UCSD-AML1 (cell line): ENCODE results near the gene CHKB.
A peak's percentile ranks its signal among the peaks of the same experiment; 100 is the strongest.
"Not testable (repeated sequence)": the region's sequence is repeated elsewhere in the genome, so short reads cannot be mapped to it uniquely, and the experiment has no call there.

ENCODE experiments used
- DNase-seq: peaks from one replicate; lab custom pipeline; 2025; ENCODE audit not compliant: unreplicated experiment; lab: John Stamatoyannopoulos, UW

The CHKB gene

GRCh38 chr22:50550395-50550794 lies 32.3 kb downstream of the CHKB start:
- no peak for DNase-seq

- DNase-seq: no peak
Measured at GRCh38 chr22:50548921-50549790, 33.5 kb downstream of the CHKB start.

DNA sequence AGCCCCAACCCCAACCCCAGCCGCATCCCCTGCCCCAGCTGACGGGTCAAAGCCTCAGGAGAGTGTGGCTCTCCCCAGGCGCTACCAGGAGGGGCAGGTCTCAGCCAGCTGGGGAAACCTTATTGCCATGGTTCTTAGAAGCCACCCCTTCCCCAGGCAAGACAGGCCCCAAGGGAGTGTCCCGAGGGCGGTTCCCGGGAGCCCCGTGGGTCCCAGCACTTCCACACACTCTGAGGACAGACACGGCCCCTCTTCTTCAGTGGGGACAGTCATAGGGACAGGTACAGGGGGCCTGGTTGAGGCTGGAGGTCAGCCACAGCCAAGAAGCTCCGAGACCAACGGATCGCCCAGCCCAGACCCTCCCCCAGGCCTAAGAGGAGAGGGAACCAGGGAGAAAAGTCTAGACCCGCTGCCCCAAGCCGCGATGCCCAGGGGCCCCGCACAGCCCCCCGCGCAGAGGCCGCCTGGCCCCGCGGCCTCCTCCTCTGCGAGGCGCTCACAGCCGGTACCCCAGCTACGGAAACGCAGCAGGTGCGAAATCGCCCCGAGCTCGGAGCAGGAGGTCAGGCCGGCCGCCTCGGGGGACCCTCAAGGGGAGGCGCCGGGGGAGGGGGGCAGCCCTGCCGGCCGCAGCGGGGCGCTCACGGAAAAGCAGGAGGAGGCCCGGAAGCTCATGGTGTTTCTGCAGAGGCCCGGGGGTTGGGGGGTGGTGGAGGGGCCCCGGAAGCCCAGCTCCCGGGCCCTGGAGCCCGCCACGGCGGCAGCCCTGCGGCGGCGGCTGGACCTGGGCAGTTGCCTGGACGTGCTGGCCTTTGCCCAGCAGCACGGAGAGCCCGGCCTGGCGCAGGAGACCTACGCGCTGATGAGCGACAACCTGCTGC lies 34.4 kb downstream of the CHKB start:
- no peak for DNase-seq

GRCh38 chr22:50547263-50547985 lies 35.2 kb downstream of the CHKB start:
- no peak for DNase-seq

GRCh38 chr22:50546326-50547262 lies 36.1 kb downstream of the CHKB start:
- no peak for DNase-seq

DNA sequence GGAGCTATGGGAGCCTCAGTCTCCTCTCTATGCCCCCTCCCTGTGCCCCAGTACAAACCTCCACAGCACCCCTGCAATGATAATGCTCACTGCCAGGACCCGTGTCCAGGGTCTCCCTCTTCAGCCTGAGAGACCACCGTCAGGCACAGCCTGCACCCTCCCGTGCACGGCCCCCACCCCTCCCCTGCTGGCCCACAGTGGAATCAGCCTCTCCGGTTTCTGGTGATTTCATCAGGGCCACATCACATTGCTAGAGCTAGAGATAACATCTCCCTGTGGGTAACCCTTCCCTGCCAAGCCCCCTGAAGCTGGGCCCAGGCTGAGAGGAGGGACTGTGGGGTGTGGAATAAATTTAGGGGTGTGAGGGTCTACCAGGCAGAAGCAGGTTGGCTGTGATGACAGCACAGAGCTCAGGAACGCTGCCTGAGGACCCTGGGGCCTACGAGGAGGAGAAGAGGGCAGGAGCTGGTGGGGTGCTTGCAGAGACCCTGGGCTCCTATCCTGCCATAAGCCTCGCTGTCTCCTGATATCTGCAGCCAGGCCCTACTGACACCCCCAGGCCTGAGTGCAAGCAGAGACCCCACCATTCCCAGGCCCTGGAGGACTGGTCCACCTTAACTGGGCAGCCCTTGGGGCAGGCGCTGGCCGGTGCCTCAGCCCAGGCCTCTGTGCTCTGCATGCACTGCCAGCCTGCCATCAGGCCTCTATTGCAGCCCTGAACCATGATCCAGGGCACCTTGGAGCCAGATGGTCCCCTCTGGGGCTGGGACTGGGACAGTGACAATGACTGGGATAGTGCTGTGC lies 36.9 kb downstream of the CHKB start, which contains the start of gene KLHDC7B:
KLHDC7B (plus strand) TSS at position 378 of the 804 bp plus-strand sequence; CDS start at position 723, 345 bp downstream.
- DNase-seq: peak; percentile 27

GRCh38 chr22:50544746-50545253 lies 37.8 kb downstream of the CHKB start:
- peak; percentile 35 for DNase-seq

- DNase-seq: peak; percentile 70
Measured at GRCh38 chr22:50544078-50544745, 38.4 kb downstream of the CHKB start.

GRCh38 chr22:50542416-50542927 lies 40.2 kb downstream of the CHKB start:
- DNase-seq: no peak

- not testable (repeated sequence) for DNase-seq
Measured at GRCh38 chr22:50541667-50542026, 41.0 kb downstream of the CHKB start.

GRCh38 chr22:50540381-50540780 lies 42.3 kb downstream of the CHKB start:
- DNase-seq: no peak

- no peak for DNase-seq
Measured at GRCh38 chr22:50537765-50538164, 44.9 kb downstream of the CHKB start.

DNA sequence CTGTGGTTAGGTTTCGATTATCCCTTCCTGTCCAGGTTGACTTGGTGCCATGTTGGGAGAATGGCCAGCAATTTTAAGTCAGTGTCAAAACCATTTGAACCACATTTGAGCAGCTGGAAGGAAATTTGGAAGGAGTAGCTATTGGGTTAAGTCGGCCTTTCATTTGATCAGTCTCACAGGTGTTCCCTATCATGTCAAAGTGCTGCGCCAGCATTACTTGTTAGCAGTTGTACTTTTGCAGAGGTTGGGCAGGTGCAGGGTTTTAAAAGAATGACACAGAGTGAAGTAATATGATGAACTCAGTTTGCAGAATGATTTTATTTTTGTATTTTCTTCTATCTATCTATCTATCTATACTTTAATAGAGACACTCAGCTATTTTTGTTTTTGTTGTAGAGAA lies 46.4 kb downstream of the CHKB start:
- no peak for DNase-seq

GRCh38 chr22:50535113-50535512 lies 47.5 kb downstream of the CHKB start:
- DNase-seq: no peak

- DNase-seq: not testable (repeated sequence)
Measured at GRCh38 chr22:50533856-50534711, 48.6 kb downstream of the CHKB start.

DNA sequence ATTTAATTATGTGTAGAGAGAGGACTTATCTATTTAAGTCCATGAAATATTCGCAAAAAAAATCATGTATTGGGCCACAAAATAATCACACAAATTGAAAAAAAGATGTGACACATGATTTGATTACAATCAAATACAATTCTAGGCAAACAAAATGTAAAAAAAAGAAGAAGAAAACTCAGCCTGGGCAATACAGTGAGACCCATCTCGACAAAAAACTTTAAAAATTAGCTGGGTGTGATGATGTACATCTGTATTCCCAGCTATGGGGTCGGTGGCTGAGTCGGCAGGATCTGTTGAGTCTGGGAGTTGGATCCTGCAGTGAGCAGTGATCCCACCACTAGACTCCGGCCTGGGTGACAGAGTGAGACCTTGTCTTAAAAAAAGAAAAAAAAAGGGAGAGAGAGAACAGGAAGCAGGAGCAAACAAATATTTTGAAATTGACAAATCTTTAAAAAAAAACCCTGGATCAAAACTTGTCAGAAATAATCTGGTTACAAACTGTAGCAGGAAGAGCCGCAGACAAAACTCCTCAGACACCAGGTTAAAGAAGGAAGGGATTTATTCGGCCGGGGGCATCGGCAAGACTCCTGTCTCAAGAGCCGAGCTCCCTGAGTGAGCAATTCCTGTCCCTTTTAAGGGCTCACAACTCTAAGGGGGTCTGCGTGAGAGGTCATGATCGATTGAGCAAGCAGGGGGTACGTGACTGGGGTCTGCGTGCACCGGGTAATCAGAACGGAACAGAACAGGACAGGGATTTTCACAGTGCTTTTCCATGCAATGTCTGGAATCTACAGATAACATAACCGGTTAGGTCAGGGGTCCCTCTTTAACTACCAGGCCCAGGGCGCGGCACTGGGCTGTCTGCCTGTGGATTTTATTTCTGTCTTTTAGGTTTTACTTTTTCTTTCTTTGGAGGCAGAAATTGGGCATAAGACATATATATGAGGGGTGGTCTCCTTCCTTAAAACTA lies 49.5 kb downstream of the CHKB start:
- no peak for DNase-seq
